Activated T-helper 9 cell treated with anti-CD3 and anti-CD28 coated beads, Interleukin-2, amount 50 U/mL, for 16 hours (primary cell): ENCODE measurements around the gene ATF4.
"Not testable (repeated sequence)": the region's sequence is repeated elsewhere in the genome, so short reads cannot be mapped to it uniquely, and the experiment has no call there.

Experiments
- DNase-seq: peaks from one replicate; pipeline ENCODE4 v3.0.0-alpha.2; 2020; ENCODE audit warnings: low read depth

ATF4 gene

GRCh38 chr22:39511226-39511625 lies 9.1 kb upstream of the ATF4 start:
- no peak for DNase-seq

DNA sequence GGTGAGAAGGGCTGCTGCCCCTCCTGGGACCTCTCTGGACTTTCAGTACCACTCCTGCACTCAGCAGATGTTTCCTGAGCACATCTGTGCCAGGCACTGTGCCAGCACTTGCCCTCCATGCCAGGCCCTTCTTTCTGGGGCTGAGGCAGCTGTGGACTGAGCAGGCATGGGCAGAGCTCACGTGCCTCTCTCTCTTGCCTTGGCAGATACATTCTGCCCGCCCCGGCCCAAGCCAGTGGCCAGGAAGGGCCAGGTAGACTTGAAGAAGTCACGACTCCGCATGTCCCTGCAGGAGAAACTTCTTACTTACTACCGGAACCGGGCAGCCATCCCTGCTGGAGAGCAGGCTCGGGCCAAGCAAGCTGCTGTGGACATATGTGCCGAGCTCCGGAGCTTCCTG lies 8.3 kb upstream of the ATF4 start:
- DNase-seq = no peak

DNA sequence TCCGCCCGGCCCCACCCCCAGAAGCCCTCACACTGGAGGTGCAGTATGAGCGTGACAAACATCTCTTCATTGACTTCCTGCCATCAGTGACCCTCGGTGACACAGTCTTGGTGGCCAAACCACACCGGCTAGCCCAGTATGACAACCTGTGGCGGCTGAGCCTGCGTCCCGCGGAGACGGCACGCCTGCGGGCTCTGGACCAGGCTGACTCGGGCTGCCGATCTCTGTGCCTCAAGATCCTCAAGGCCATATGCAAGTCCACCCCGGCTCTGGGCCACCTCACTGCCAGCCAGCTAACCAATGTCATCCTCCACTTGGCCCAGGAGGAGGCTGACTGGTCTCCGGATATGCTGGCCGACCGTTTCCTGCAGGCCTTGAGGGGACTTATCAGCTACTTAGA lies 6.6 kb upstream of the ATF4 start:
- no peak for DNase-seq

DNA sequence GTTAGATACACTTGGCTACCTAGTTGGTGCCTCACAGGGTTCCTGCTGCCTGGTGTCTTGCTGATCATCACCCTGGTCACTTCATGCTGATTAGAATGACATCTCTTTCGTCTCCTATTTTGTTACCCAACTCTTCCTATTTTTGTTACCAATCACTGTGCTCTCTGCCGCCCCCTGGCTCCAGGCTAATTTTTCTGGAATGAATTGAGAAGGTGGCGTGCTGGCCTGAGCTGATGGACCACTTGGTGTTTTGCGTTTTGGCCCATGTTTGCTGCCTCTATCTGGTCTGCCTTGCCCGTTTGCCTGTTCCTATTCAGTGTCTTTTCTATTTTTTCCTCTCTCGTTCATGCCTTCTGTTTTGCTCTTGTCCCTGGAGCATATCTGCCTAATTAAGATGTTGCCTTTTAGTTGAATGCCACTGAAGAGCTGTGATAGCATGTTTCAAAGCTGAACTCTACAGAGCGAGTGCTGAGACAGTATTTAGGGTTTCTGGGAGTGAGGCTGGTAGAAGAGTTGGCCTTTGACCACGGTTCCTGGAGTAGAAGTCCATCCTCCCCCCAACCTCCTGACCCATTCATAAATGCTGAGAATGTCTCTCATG lies 5.9 kb upstream of the ATF4 start:
- DNase-seq = no peak

GRCh38 chr22:39515266-39516050 lies 4.9 kb upstream of the ATF4 start:
- no peak for DNase-seq

DNA sequence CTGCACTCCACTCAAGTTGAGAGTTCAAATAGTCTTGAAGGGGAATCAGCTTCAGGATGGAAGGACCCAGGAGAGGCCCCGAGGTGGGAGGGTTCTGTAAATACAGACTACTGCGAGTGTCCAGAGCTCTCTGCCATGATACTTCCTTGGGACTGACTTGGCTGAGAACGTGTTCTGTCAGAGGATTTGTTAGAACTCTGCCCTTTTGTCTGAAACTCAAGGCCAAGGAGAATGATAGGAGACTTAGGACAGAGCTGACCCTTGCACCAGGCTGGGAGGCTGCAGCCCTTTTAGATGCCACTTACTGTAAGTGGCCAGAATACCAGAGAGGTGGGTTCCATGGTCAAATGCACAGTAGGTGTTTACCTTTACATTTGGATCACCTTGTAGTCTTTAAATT lies 2.9 kb upstream of the ATF4 start:
- no peak for DNase-seq

GRCh38 chr22:39518144-39518786 lies 2.1 kb upstream of the ATF4 start:
- no peak for DNase-seq

DNA sequence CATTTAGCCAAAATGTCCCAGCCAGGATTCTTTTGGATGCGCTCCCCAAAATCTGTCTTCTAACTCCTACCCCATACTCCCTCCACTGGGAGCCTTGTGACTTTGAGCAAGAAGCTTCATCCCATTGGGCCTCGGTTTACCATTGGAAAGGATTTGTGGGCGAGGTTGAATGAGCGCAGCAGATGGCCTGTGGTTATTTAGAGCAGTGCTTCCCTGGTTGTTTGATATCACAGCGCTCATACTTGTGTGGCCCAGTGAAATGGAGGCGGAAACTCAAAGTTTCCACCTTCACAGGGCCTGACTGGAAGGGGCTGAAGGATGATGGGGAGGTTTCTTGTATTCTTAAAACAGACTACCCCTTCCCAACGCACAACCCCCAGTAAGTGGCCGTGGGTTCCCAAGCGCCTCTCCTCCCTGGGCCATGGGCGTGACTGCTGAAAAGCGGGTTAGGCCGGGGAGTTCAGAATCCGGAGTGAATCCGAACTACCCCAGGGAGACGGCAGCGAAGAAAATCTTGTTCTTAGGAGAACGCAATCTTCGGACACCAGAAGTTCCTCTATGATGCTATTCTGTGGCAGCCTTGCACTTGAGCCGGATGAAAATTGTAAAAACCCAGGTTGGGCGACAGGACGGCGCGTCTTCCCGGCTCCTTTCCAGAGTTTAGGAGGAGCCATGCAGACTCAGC lies 1.2 kb upstream of the ATF4 start:
- DNase-seq = no peak

- peak; percentile 93 for DNase-seq
Observed at GRCh38 chr22:39519681-39520225, 609 bp upstream of the ATF4 start.

DNA sequence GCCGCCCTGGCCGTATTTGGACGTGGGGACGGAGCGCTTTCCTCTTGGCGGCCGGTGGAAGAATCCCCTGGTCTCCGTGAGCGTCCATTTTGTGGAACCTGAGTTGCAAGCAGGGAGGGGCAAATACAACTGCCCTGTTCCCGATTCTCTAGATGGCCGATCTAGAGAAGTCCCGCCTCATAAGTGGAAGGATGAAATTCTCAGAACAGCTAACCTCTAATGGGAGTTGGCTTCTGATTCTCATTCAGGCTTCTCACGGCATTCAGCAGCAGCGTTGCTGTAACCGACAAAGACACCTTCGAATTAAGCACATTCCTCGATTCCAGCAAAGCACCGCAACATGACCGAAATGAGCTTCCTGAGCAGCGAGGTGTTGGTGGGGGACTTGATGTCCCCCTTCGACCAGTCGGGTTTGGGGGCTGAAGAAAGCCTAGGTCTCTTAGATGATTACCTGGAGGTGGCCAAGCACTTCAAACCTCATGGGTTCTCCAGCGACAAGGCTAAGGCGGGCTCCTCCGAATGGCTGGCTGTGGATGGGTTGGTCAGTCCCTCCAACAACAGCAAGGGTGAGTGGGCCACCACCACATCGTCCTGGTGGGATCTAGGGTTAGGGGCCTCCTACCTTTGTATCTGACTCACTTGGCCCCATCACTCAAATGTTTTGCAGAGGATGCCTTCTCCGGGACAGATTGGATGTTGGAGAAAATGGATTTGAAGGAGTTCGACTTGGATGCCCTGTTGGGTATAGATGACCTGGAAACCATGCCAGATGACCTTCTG lies 934 bp downstream of the ATF4 start:
- DNase-seq = not testable (repeated sequence)

DNA sequence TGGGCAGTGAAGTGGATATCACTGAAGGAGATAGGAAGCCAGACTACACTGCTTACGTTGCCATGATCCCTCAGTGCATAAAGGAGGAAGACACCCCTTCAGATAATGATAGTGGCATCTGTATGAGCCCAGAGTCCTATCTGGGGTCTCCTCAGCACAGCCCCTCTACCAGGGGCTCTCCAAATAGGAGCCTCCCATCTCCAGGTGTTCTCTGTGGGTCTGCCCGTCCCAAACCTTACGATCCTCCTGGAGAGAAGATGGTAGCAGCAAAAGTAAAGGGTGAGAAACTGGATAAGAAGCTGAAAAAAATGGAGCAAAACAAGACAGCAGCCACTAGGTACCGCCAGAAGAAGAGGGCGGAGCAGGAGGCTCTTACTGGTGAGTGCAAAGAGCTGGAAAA lies 1.7 kb downstream of the ATF4 start:
- DNase-seq = not testable (repeated sequence)

DNA sequence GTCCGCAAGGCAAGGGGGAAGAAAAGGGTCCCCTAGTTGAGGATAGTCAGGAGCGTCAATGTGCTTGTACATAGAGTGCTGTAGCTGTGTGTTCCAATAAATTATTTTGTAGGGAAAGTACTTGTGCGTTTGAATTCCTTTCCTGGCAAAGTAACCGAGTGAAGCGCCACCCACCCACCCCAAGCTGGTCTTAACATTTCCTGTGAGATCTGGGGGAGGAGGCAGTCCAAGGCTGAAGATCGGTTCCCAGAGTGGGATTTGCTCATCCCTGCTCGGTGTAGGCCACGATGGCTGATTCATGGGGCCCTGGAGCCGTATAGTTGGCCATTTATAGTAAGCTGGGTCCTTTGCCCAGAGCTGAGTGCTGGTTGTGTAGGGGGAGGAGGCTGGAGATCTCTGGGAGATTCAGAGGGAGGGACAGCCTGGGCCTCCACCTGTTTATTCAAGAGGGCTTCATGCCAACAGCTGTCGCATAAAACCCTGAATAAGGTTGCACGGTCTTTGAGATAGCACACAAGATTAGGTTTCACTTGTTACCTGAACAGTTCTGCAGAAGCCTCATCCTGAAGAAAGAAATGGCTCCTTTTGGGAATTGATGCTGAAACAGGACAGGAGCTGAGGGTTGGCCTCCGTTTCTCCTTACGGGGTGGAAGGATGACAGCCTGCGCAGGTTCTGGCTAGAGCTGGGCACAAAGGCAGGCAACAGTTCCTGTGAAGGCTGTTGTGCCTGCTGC lies 2.4 kb downstream of the ATF4 start:
- no peak for DNase-seq

GRCh38 chr22:39524089-39524752 lies 3.9 kb downstream of the ATF4 start:
- DNase-seq = no peak

DNA sequence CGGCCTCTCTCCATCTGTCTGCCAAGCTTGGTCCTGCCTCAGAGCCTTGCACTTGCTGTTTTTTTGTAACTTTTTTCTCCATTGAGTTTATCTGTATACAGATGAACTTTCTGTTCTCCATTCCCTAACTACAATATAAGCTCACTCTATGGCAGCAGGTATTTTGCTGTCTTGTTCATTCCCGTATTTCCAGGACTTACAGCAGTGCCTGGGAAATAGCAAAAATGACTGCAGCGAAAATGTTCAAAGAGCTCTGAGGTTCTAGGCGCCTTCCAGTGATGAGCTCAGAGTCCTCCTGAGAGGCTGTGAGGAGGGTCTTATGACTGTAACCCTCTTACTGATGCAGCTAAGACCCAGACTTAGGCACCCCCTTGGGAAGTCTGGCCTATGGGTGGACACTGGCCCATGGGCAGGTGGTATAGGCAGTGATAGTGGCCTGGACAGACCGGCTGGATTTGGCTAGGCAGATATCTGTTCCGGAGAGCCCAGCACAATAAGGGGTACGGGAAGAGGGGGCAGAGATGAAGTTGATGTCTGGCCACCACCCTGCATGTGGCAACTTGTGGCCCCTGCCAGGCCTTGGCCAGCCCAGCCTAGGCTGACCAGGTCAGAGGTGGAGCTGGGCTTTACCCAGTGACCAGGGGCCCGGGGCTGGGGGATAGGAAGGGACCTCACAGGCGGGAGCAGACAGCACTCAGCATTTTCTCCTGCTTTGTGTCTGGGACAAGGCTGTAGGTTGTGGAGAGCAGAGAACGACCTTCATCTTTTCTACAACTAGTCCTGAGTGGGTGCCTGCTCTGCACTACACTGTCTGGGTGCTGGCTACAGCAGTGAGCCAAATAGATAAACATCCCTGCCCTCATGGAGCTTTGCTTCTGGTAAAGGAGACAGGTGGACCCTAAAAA lies 4.6 kb downstream of the ATF4 start:
- no peak for DNase-seq

DNA sequence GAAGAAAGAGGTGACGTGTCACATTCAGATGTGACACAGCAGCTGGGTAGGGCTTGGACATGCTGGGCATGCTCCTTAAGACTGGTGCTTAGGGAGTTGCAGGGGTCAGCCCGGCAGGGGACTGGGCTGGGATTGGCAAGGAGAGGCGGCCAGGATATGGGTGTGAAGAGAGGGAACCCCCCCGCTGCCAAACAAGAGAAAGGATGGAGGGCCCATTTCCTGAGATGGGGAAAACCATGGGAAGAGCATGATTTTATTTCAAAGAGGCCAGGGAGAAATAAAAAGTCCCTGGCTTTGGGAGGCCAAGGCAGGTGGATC lies 5.3 kb downstream of the ATF4 start:
- DNase-seq = no peak

- DNase-seq = no peak
Observed at GRCh38 chr22:39526736-39527171, 6.4 kb downstream of the ATF4 start.

DNA sequence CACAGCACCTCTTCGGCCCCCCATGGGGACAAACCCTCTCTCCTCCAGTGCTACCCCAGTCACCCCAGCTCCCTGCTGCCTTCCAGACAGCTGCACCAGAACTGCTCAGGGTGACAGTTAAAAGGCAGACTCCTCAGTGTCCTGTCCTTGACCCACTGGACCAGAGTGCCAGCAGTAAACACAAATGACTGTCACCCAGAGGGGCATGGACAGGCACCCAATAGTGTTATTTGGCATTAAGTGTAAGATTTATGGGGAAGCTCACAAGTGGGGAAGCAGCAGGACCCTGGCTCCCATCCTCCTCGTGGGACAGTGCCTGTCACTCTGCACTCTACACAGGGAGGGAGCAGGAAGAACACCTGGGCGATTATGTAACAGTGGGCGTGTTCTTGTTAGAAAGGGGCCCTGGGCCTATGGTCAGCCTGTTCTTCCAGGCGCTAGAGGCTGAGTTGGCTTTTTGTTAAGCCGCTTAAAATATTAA lies 7.2 kb downstream of the ATF4 start:
- DNase-seq = no peak

GRCh38 chr22:39528080-39528661 lies 7.8 kb downstream of the ATF4 start:
- no peak for DNase-seq
